NOMO-1 treated with dmso at 0.1 percent for 144 hours (cell line): ENCODE measurements around the gene HJURP.
A peak's percentile ranks its signal among the peaks of the same experiment; 100 is the strongest.
"Not testable (repeated sequence)": the region's sequence is repeated elsewhere in the genome, so short reads cannot be mapped to it uniquely, and the experiment has no call there.

Source experiments
- DNase-seq: peaks from one replicate; lab custom pipeline; 2025; ENCODE audit not compliant: unreplicated experiment; lab: John Stamatoyannopoulos, UW

The HJURP gene

GRCh38 chr2:233854241-233854981 lies at the start of gene HJURP:
TSS of gene HJURP (minus strand) at chr2:233854535. CDS start at chr2:233854500, 35 bp downstream.
- DNase-seq: peak; percentile 95

- DNase-seq: no peak
These were observed 47.5 kb upstream of the HJURP start for GRCh38 chr2:233901884-233902283.

GRCh38 chr2:233901367-233901766 lies 47.0 kb upstream of the HJURP start:
- no peak for DNase-seq

- DNase-seq: not testable (repeated sequence)
These were observed 41.9 kb upstream of the HJURP start for GRCh38 chr2:233896253-233896652.

GRCh38 chr2:233892793-233893192 lies 38.5 kb upstream of the HJURP start:
- DNase-seq: no peak

GRCh38 chr2:233882353-233882752 lies 28.0 kb upstream of the HJURP start:
- DNase-seq: no peak

- DNase-seq: peak; percentile 80
These were observed 17.8 kb upstream of the HJURP start for GRCh38 chr2:233872125-233872524.

- no peak for DNase-seq
These were observed 17.1 kb upstream of the HJURP start for GRCh38 chr2:233871432-233871831.

GRCh38 chr2:233867993-233868532 lies 13.7 kb upstream of the HJURP start, which contains the start of gene MSL3B:
TSS of gene MSL3B (minus strand) at chr2:233868386.
- no peak for DNase-seq

- DNase-seq: no peak
These were observed 12.1 kb upstream of the HJURP start for GRCh38 chr2:233866479-233866878.

- no peak for DNase-seq
These were observed 11.5 kb upstream of the HJURP start for GRCh38 chr2:233865838-233866237.

- no peak for DNase-seq
These were observed 8.0 kb upstream of the HJURP start for GRCh38 chr2:233862261-233862768.

GRCh38 chr2:233858331-233858730 lies 4.0 kb upstream of the HJURP start:
- DNase-seq: no peak

GRCh38 chr2:233857511-233858141 lies 3.3 kb upstream of the HJURP start:
- peak; percentile 17 for DNase-seq

- no peak for DNase-seq
These were observed 1.8 kb upstream of the HJURP start for GRCh38 chr2:233856184-233856583.

GRCh38 chr2:233855345-233855744 lies 1.0 kb upstream of the HJURP start:
- no peak for DNase-seq

GRCh38 chr2:233853883-233854240 lies 473 bp downstream of the HJURP start:
- DNase-seq: no peak

- no peak for DNase-seq
These were observed 982 bp downstream of the HJURP start for GRCh38 chr2:233853353-233853752.

- DNase-seq: no peak
These were observed 2.3 kb downstream of the HJURP start for GRCh38 chr2:233852056-233852455.

- no peak for DNase-seq
These were observed 3.2 kb downstream of the HJURP start for GRCh38 chr2:233851169-233851568.

GRCh38 chr2:233850745-233851144 lies 3.6 kb downstream of the HJURP start:
- no peak for DNase-seq

- DNase-seq: no peak
These were observed 4.6 kb downstream of the HJURP start for GRCh38 chr2:233849607-233850271.
